Activated naive CD8-positive, alpha-beta T cell treated with anti-CD3 and anti-CD28 coated beads, Interleukin-2, amount 10 ng/mL, durations not matched to agents 7 days and 5 days (primary cell): ENCODE data around the gene MRM1. TPM values are rescaled to one million over a fixed set of nuclear protein-coding genes. Genes with fewer than 3 reads are reported as not detected.

ENCODE experiments used
- ATAC-seq: fragments of 150-1000 bp; cut with Tn5 transposase; one replicate; pipeline ENCODE4 v1.10.0; 2021; ENCODE audit warnings: low read depth, moderate library complexity
- POLR2A ChIA-PET: fragments of 350-600 bp; sonication (Branson Sonifier 250); formaldehyde crosslinking; loops from one replicate; lab custom pipeline; 2021; ENCODE audit warnings: antibody characterized with exemption; lab: Charles Lee
- DNase-seq: peaks from one replicate; pipeline ENCODE4 v3.0.0; 2021
- H3K27ac Mint-ChIP-seq: one replicate; pipeline ENCODE4 v1.8.0; 2022; ENCODE audit warnings: mild to moderate bottlenecking, mixed read lengths
- H3K27me3 Mint-ChIP-seq: one replicate; pipeline ENCODE4 v1.8.0; 2022; ENCODE audit warnings: mild to moderate bottlenecking, moderate library complexity, mixed read lengths
- H3K36me3 Mint-ChIP-seq: one replicate; pipeline ENCODE4 v1.8.0; 2021; ENCODE audit warnings: mild to moderate bottlenecking, mixed read lengths
- H3K4me1 Mint-ChIP-seq: one replicate; pipeline ENCODE4 v1.8.0; 2021; ENCODE audit warnings: mixed read lengths
- H3K4me3 Mint-ChIP-seq: one replicate; pipeline ENCODE4 v1.8.0; 2022; ENCODE audit warnings: mild to moderate bottlenecking, moderate library complexity, mixed read lengths
- H3K9me3 Mint-ChIP-seq: one replicate; pipeline ENCODE4 v1.8.0; 2021; ENCODE audit warnings: mixed read lengths
- total RNA-seq, 2 experiments: library from RNA; stranded (reverse); gene quantifications; one replicate each; pipeline ENCODE4 v1.2.3, GENCODE V29; 2021

The MRM1 gene, protein sequence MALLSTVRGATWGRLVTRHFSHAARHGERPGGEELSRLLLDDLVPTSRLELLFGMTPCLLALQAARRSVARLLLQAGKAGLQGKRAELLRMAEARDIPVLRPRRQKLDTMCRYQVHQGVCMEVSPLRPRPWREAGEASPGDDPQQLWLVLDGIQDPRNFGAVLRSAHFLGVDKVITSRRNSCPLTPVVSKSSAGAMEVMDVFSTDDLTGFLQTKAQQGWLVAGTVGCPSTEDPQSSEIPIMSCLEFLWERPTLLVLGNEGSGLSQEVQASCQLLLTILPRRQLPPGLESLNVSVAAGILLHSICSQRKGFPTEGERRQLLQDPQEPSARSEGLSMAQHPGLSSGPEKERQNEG
- 1 to 10 TPM; 9.0 to 9.4 TPM for total RNA-seq

DNA sequence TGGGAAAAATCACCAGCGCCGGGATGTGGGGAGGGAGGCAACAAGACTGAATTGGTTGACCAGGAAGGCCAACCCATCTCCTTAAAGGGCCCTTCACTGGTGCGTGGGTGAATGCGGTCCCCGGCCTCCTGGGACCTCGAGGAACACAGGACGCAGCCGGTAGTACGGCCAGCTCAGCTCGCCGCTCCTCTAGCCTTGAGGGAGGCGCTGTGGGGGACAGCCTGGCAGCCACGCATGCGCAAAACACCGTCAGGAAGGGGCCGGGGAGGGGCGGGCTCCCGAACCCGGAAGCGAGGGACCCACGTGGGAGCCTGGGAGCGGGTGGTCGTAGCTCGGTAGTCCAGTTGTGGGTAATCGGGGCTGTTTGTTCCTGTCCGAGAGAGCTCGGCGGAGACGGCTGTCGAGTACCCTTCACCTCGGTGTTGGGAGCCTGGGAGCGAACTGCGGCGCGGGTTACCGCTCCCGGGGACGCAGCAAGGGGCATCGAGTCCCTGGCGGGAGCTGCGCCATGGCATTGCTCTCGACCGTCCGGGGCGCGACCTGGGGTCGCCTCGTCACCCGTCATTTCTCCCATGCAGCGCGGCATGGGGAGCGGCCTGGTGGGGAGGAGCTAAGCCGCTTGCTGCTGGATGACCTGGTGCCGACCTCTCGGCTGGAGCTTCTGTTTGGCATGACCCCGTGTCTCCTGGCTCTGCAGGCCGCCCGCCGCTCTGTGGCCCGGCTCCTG, at the start of gene MRM1:
MRM1 (plus strand) TSS at position 281 of the 727 bp plus-strand sequence; CDS start at position 509, 228 bp downstream.
- POLR2A ChIA-PET: interaction anchor here (0.6 to 3.8 kb wide), 15 partner anchors 9 to 636 kb away, joined by 3 to 52 read pairs (median 4); partner anchors contain the start of genes AATF, DHRS11, GGNBP2 and MYO19
- DNase-seq (peak; percentile 90), ATAC-seq (peak; percentile 85)
- peak within 1 kb of the TSS; percentile 96 for H3K27ac Mint-ChIP-seq
- H3K27me3 Mint-ChIP-seq: no peaks in the 10 kb centered on the region
- peaks cover 8% of the 10 kb centered on the region for H3K36me3 Mint-ChIP-seq
- H3K4me1 Mint-ChIP-seq: peaks cover 29% of the 10 kb centered on the region
- H3K9me3 Mint-ChIP-seq: no peaks in the 10 kb centered on the region
- H3K4me3 Mint-ChIP-seq: peak within 1 kb of the TSS; percentile 89

DNA sequence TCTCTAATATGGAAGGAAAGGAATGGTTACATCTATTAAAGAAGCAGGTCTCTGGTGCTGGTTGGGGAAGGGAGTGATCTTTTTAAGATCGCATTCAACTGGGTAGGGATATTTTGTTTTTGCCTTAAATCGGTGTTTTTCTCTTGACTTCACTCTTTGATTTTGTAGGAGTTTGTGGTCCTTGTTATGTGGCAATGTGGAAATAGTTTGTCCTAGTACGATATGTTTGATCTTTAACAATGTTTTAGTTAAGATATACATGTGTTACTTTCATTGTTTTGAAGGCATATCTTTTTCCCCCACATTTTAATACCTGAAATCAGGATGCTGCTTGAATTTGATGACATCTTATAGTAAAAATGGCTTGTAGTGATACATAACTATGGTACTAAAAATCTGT, 47.9 kb upstream of the MRM1 start:
- Mint-ChIP-seq H3K27ac (peak overlapping the region; percentile 31), H3K9me3 (no peaks in the 10 kb centered on the region), H3K4me1 (peaks cover 45% of the 10 kb centered on the region), H3K36me3 (peaks cover 46% of the 10 kb centered on the region), H3K4me3 (peak overlapping the region; percentile 34), H3K27me3 (no peaks in the 10 kb centered on the region)
- ATAC-seq (no peak), DNase-seq (no peak)
- POLR2A ChIA-PET: interaction anchor here (1.0 kb wide), 1 partner anchor 10 kb away, joined by 3 read pairs; no protein-coding TSS in a partner anchor

DNA sequence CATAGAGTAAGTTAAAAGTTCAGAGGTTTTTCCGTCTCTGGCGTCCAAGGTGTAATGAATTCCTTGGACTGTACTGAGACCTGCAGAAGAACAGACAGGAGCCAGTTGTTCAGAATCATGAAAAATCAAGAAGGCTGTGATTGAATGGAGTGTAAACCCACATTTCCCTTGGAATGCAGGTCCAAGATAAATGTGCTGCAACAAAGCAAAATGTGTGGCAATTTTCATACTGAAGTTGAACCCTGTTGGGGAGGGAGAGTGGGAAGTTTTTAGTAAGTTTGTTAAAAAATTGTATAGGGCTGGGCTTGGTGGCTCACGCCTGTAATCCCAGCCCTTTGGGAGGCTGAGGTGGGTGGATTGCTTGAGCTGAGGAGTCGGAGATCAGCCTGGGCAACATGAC, 35.3 kb upstream of the MRM1 start:
- Mint-ChIP-seq H3K4me3 (no peak overlapping the region), H3K9me3 (no peaks in the 10 kb centered on the region), H3K4me1 (peaks cover 11% of the 10 kb centered on the region), H3K27me3 (no peaks in the 10 kb centered on the region), H3K27ac (no peak overlapping the region), H3K36me3 (peaks cover 32% of the 10 kb centered on the region)
- DNase-seq: no peak
- ATAC-seq: no peak
- POLR2A ChIA-PET: interaction anchor here (1.0 kb wide), 1 partner anchor 35 kb away, joined by 4 read pairs; the partner anchor contains the start of gene MRM1

DNA sequence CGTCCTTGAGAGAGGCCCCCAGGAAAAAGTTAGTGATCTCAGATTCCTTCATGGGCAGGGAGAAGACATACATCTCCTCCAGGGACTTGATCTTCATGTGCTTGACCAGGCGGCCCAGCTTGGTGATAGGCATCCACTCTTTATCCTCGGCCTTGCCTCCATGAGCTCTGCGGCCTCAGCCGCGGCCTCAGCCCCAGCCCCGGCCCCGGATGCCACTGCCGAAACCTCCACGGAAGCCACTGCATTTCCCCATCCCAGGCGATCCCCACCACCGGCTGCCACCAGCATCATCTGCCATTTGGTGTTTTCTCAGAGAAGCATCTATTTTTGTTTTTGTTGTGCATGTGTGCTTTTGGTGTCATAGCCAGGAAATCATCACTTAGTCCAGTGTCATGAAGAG, 26.4 kb upstream of the MRM1 start:
- no peak for DNase-seq
- Mint-ChIP-seq H3K9me3 (no peaks in the 10 kb centered on the region), H3K27me3 (no peaks in the 10 kb centered on the region), H3K4me3 (no peak overlapping the region), H3K27ac (no peak overlapping the region), H3K36me3 (peaks cover 29% of the 10 kb centered on the region), H3K4me1 (peaks cover 9% of the 10 kb centered on the region)
- ATAC-seq: no peak
- POLR2A ChIA-PET: interaction anchor here (1.0 kb wide), 1 partner anchor 29 kb away, joined by 3 read pairs; no protein-coding TSS in a partner anchor

DNA sequence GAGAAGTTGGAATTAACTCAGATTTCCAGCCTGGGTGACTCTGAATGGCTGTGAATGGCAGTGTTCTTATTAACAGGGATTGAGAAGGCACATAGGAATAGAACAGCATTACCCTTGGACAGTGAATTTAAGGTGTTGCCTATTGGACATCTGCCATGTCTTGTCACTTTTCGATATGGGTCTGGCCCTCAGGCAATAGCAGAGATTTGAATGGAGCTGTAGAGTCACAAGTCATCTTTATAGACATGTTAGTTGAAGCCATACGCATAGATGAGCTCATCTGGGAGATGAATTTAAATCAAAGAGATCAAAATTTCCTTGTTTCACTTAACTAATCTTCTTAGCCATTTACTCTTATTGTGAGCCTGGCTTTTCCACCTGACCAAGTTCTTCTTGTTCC, 24.6 kb upstream of the MRM1 start:
- POLR2A ChIA-PET: no interaction called here
- no peak for DNase-seq
- no peak overlapping the region for H3K4me3 Mint-ChIP-seq
- no peaks in the 10 kb centered on the region for H3K9me3 Mint-ChIP-seq
- peaks cover 34% of the 10 kb centered on the region for H3K36me3 Mint-ChIP-seq
- no peaks in the 10 kb centered on the region for H3K27me3 Mint-ChIP-seq
- no peak overlapping the region for H3K27ac Mint-ChIP-seq
- ATAC-seq: no peak
- peaks cover 11% of the 10 kb centered on the region for H3K4me1 Mint-ChIP-seq

DNA sequence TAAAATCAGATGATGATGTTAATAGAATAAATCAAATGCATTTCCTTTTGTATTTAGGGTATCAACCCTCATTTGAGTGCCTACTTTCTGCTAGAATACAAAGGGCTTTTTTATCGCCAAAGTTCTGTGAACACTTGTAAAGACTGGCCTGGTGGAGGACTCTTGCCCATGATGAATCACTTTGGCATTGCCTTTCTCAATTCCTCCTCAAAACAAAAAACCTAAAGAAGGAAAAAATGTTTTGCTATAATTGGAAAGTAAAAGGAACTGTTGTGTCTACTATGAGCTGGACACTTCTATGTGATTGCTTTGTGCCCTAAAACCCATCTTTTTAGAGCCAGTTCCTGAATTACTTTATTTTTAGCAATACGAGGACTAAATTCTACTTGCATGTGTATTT, 22.7 kb upstream of the MRM1 start:
- peaks cover 9% of the 10 kb centered on the region for H3K4me1 Mint-ChIP-seq
- no peak overlapping the region for H3K27ac Mint-ChIP-seq
- H3K4me3 Mint-ChIP-seq: no peak overlapping the region
- no peak for ATAC-seq
- H3K27me3 Mint-ChIP-seq: no peaks in the 10 kb centered on the region
- POLR2A ChIA-PET: no interaction called here
- DNase-seq: no peak
- H3K36me3 Mint-ChIP-seq: peaks cover 25% of the 10 kb centered on the region
- no peaks in the 10 kb centered on the region for H3K9me3 Mint-ChIP-seq

DNA sequence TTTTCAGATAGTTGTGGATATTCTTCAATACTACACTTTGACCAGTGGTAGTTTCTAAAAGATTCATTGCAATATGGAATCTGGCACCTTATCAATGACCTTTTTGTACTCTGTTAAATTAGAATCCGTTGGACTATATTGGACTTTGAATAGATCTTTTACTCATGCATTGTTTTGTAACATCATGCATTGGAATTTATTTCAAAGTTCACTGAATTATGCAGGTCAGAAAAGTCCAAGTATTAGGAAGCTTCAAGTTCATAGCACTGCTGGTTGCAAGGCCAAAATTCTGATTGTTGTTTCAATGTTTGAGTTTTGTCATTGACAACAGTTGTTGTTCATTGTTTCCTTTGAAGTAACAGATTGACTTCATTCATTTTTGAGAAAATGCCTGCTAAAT, 17.6 kb upstream of the MRM1 start:
- no peak for DNase-seq
- H3K4me3 Mint-ChIP-seq: no peak overlapping the region
- POLR2A ChIA-PET: no interaction called here
- no peak overlapping the region for H3K27ac Mint-ChIP-seq
- H3K9me3 Mint-ChIP-seq: no peaks in the 10 kb centered on the region
- peaks cover 4% of the 10 kb centered on the region for H3K4me1 Mint-ChIP-seq
- no peak for ATAC-seq
- H3K27me3 Mint-ChIP-seq: no peaks in the 10 kb centered on the region
- peaks cover 28% of the 10 kb centered on the region for H3K36me3 Mint-ChIP-seq

DNA sequence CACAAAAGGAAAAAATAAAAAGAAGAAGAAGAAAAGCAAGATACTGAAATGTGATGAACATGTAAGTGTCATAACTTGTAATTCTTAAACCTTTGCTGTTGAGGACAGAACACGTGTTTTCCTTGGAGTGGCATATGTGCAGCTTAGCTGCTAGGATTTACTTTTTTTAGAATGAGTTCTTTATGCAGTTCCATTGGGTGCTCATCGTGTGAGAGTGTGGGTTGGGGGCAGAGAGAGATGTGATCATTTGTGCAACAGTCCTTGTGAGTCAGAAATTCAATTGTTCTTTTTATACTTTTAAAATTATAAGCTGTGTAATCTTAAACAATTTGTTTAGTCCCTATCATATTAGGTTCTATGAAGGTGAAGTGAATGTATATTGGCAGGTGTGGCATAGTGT, 15.2 kb upstream of the MRM1 start:
- DNase-seq: no peak
- peaks cover 22% of the 10 kb centered on the region for H3K36me3 Mint-ChIP-seq
- no peaks in the 10 kb centered on the region for H3K9me3 Mint-ChIP-seq
- H3K27ac Mint-ChIP-seq: no peak overlapping the region
- H3K27me3 Mint-ChIP-seq: no peaks in the 10 kb centered on the region
- ATAC-seq: no peak
- peaks cover 18% of the 10 kb centered on the region for H3K4me1 Mint-ChIP-seq
- H3K4me3 Mint-ChIP-seq: no peak overlapping the region
- POLR2A ChIA-PET: interaction anchor here (0.6 kb wide), 1 partner anchor 68 kb away, joined by 4 read pairs; no protein-coding TSS in a partner anchor

DNA sequence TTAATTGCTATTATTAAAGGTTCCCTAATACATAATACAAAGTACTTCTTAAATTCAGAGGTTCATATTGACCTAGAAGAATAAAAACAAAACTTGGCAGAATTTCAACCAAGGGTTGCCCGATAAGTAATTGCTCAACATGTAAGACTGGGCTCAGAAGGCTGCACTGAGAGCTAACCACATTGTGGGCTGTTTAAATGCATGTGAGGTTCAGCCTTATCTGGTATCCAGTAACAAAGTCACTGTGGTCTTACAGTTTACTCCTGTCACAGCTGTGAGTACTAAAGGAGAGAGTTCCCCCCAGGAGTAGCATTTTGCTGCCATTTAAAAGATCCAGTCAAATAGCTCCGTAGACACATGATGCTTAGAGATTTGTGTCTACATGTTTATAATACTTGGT, 11.3 kb upstream of the MRM1 start:
- ATAC-seq (no peak), DNase-seq (no peak)
- Mint-ChIP-seq H3K9me3 (no peaks in the 10 kb centered on the region), H3K36me3 (peaks cover 17% of the 10 kb centered on the region), H3K4me1 (peaks cover 29% of the 10 kb centered on the region), H3K4me3 (peak overlapping the region; percentile 4), H3K27ac (peak overlapping the region; percentile 43), H3K27me3 (no peaks in the 10 kb centered on the region)
- POLR2A ChIA-PET: interaction anchor here (1.7 to 4.7 kb wide), 2 partner anchors 12 to 44 kb away, joined by 5 to 36 read pairs; partner anchors contain the start of gene MRM1

DNA sequence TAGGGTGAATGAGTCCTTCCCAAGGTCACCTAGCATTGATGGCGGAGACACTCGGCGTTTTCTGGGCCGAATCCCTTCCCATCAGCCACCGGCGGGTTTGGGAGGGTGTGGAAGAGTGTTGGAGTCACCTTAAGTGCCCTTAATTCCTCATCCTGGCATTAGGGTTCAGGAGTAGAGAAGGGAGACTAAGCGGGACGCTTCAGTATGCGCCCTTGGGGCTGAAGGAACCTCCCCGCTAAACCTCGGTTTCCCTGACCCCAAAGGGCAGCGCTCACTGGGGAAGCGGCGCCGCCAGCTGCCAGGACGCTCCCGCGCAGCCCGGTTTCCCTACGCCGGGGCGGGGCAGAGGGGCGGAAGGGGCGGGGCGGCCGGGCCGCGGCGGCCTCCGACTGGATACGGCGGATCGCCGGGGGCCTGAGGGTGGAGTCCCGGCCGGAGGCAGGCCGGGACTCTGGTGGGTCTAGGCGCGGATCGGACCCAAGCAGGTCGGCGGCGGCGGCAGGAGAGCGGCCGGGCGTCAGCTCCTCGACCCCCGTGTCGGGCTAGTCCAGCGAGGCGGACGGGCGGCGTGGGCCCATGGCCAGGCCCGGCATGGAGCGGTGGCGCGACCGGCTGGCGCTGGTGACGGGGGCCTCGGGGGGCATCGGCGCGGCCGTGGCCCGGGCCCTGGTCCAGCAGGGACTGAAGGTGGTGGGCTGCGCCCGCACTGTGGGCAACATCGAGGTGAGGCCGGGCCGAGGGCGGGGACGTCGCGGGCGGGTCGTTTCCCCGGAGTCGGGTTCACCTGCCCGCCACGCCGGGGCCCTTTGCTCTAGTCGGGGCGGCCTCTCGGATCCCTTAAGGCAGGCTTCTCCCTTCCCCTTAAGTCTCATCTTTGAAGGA, 9.7 kb upstream of the MRM1 start, which contains the start of gene DHRS11:
DHRS11 (plus strand) TSS at position 446 of the 882 bp plus-strand sequence; CDS start at position 577, 131 bp downstream.
- peaks cover 12% of the 10 kb centered on the region for H3K36me3 Mint-ChIP-seq
- no peaks in the 10 kb centered on the region for H3K27me3 Mint-ChIP-seq
- peak; percentile 92 for ATAC-seq
- POLR2A ChIA-PET: interaction anchor here (0.6 to 4.7 kb wide), 3 partner anchors 10 to 45 kb away, joined by 3 to 36 read pairs (median 5); partner anchors contain the start of gene MRM1
- peaks cover 29% of the 10 kb centered on the region for H3K4me1 Mint-ChIP-seq
- H3K9me3 Mint-ChIP-seq: no peaks in the 10 kb centered on the region
- H3K27ac Mint-ChIP-seq: peak within 1 kb of the TSS; percentile 74
- DNase-seq: peak; percentile 84
- H3K4me3 Mint-ChIP-seq: peak within 1 kb of the TSS; percentile 70

DNA sequence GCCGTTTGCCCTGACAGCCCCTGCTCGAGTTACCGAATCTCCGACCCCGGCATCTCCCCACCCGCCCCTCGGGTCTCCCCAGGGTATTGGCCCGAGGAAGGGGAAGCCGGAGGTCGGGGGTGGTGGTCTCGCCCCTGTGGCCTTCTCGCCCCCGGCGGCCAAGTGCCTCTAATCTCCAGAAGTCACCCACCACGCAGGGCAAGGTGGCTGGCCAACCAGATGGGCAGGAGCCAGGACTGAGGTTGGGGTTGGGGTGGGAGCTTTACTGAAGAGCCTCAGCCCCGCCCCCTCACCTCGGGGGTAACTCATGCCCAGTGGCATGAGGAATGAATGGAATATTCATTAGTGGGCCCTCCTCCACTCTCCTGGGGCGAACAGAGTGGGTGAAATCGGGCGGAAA, 9.1 kb upstream of the MRM1 start:
- Mint-ChIP-seq H3K27ac (no peak overlapping the region), H3K4me3 (peak overlapping the region; percentile 64), H3K27me3 (no peaks in the 10 kb centered on the region), H3K4me1 (peaks cover 29% of the 10 kb centered on the region), H3K9me3 (no peaks in the 10 kb centered on the region), H3K36me3 (peaks cover 12% of the 10 kb centered on the region)
- ATAC-seq: no peak
- POLR2A ChIA-PET: interaction anchor here (0.6 to 4.7 kb wide), 3 partner anchors 10 to 801 kb away, joined by 3 to 36 read pairs (median 3); partner anchors contain the start of gene MRM1
- no peak for DNase-seq

DNA sequence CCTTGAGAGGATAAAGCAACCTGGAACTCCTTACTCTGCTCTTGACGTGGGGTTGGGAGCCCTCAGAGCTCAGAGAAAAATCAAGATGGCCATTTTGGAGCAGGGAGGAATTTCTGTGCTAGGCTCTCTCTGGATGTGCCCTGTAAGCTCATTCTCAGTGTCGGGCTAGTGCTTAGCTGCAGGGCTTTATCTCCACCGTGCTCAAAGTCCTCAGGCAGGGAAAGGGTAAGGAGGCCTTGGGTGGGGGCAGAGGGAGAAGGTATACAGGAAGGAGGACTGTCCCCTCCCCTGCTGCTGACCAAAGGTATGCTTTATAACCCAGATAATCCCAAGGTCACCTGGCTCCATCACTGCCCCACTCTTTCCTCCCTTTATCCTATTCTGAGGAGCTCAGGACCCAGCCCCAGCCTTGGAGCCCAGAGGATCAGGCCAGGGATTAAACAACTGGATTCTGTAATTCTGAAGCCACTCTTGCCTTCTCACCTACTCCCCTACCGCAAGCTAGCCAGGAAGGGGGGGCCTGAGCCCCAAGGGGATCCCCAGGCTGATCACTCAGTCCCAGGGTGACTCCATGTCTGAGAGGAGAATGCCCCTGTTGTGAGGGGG, 8.6 kb upstream of the MRM1 start:
- H3K4me1 Mint-ChIP-seq: peaks cover 28% of the 10 kb centered on the region
- no peak overlapping the region for H3K27ac Mint-ChIP-seq
- no peak for DNase-seq
- POLR2A ChIA-PET: interaction anchor here (0.6 to 4.7 kb wide), 4 partner anchors 9 to 800 kb away, joined by 3 to 36 read pairs (median 3); partner anchors contain the start of gene MRM1
- no peaks in the 10 kb centered on the region for H3K27me3 Mint-ChIP-seq
- H3K36me3 Mint-ChIP-seq: peaks cover 11% of the 10 kb centered on the region
- H3K9me3 Mint-ChIP-seq: no peaks in the 10 kb centered on the region
- no peak for ATAC-seq
- H3K4me3 Mint-ChIP-seq: peak overlapping the region; percentile 64
